ENCODE data around the gene GLT1D1.

Gene GLT1D1

GRCh38 chr12:128871516-128871892 lies 18.2 kb downstream of the GLT1D1 start:
- no peak overlapping the region for H3K27ac ChIP-seq
- no peak for TF ChIP-seq POLR2AphosphoS5 (IDR thresholded peaks at IDR 0.05; ENCODE audit: borderline replicate concordance, low read depth, low read length)
- TF ChIP-seq EZH2 (IDR thresholded peaks at IDR 0.05), result no peak
- no peak for TF ChIP-seq FOXP2 (optimal IDR thresholded peaks at IDR 0.05; ENCODE audit: control extremely low read depth, extremely low read length, insufficient read depth)
- no peak overlapping the region for H3K4me3 ChIP-seq
- H3K9me3 ChIP-seq (ENCODE audit: low read depth, low read length), result no peaks in the 10 kb centered on the region
- no peak for DNase-seq (ENCODE audit: low read depth, low spot score)
- no peak overlapping the region for H3K9ac ChIP-seq (ENCODE audit: insufficient read length)
- H3K36me3 ChIP-seq (ENCODE audit: insufficient read depth, low read length), result no peaks in the 10 kb centered on the region

GRCh38 chr12:128872303-128872702 lies 19.0 kb downstream of the GLT1D1 start:
- Histone ChIP-seq H3K36me3 (ENCODE audit: insufficient read depth, low read length) (no peaks in the 10 kb centered on the region), H3K9ac (ENCODE audit: insufficient read length) (no peak overlapping the region), H3K9me3 (ENCODE audit: low read depth, low read length) (no peaks in the 10 kb centered on the region), H3K4me3 (no peak overlapping the region), H3K27ac (no peak overlapping the region)
- no peak for DNase-seq (ENCODE audit: low read depth, low spot score)
- no peak for TF ChIP-seq POLR2AphosphoS5 (IDR thresholded peaks at IDR 0.05; ENCODE audit: borderline replicate concordance, low read depth, low read length)
- no peak for TF ChIP-seq FOXP2 (optimal IDR thresholded peaks at IDR 0.05; ENCODE audit: control extremely low read depth, extremely low read length, insufficient read depth)
- TF ChIP-seq EZH2 (IDR thresholded peaks at IDR 0.05), result no peak

- no peak for DNase-seq (ENCODE audit: low read depth, low spot score)
- Histone ChIP-seq H3K9me3 (ENCODE audit: low read depth, low read length) (no peaks in the 10 kb centered on the region), H3K36me3 (ENCODE audit: insufficient read depth, low read length) (no peaks in the 10 kb centered on the region), H3K4me3 (no peak overlapping the region), H3K9ac (ENCODE audit: insufficient read length) (no peak overlapping the region), H3K27ac (no peak overlapping the region)
- TF ChIP-seq POLR2AphosphoS5 (IDR thresholded peaks at IDR 0.05; ENCODE audit: borderline replicate concordance, low read depth, low read length) (no peak), EZH2 (IDR thresholded peaks at IDR 0.05) (no peak), FOXP2 (optimal IDR thresholded peaks at IDR 0.05; ENCODE audit: control extremely low read depth, extremely low read length, insufficient read depth) (no peak)
Measured at GRCh38 chr12:128876559-128876958, 23.3 kb downstream of the GLT1D1 start.

GRCh38 chr12:128879898-128880764 lies 26.9 kb downstream of the GLT1D1 start:
- DNase-seq (ENCODE audit: low read depth, low spot score), result no peak
- Histone ChIP-seq H3K9ac (ENCODE audit: insufficient read length) (no peak overlapping the region), H3K27ac (no peak overlapping the region), H3K36me3 (ENCODE audit: insufficient read depth, low read length) (no peaks in the 10 kb centered on the region), H3K4me3 (no peak overlapping the region), H3K9me3 (ENCODE audit: low read depth, low read length) (no peaks in the 10 kb centered on the region)
- TF ChIP-seq FOXP2 (optimal IDR thresholded peaks at IDR 0.05; ENCODE audit: control extremely low read depth, extremely low read length, insufficient read depth) (no peak), POLR2AphosphoS5 (IDR thresholded peaks at IDR 0.05; ENCODE audit: borderline replicate concordance, low read depth, low read length) (no peak), EZH2 (IDR thresholded peaks at IDR 0.05) (no peak)

- no peak overlapping the region for H3K27ac ChIP-seq
- H3K36me3 ChIP-seq (ENCODE audit: insufficient read depth, low read length), result no peaks in the 10 kb centered on the region
- no peaks in the 10 kb centered on the region for H3K9me3 ChIP-seq (ENCODE audit: low read depth, low read length)
- TF ChIP-seq FOXP2 (optimal IDR thresholded peaks at IDR 0.05; ENCODE audit: control extremely low read depth, extremely low read length, insufficient read depth) (no peak), POLR2AphosphoS5 (IDR thresholded peaks at IDR 0.05; ENCODE audit: borderline replicate concordance, low read depth, low read length) (no peak), EZH2 (IDR thresholded peaks at IDR 0.05) (no peak)
- H3K4me3 ChIP-seq, result no peak overlapping the region
- no peak overlapping the region for H3K9ac ChIP-seq (ENCODE audit: insufficient read length)
- DNase-seq (ENCODE audit: low read depth, low spot score), result no peak
Measured at GRCh38 chr12:128891856-128892255, 38.6 kb downstream of the GLT1D1 start.

GRCh38 chr12:128903236-128903635 lies 50.0 kb downstream of the GLT1D1 start:
- DNase-seq (ENCODE audit: low read depth, low spot score), result no peak
- TF ChIP-seq FOXP2 (optimal IDR thresholded peaks at IDR 0.05; ENCODE audit: control extremely low read depth, extremely low read length, insufficient read depth) (no peak), EZH2 (IDR thresholded peaks at IDR 0.05) (no peak), POLR2AphosphoS5 (IDR thresholded peaks at IDR 0.05; ENCODE audit: borderline replicate concordance, low read depth, low read length) (no peak)
- H3K36me3 ChIP-seq (ENCODE audit: insufficient read depth, low read length), result no peaks in the 10 kb centered on the region
- H3K27ac ChIP-seq, result no peak overlapping the region
- H3K9me3 ChIP-seq (ENCODE audit: low read depth, low read length), result no peaks in the 10 kb centered on the region
- no peak overlapping the region for H3K9ac ChIP-seq (ENCODE audit: insufficient read length)
- H3K4me3 ChIP-seq, result no peak overlapping the region

- TF ChIP-seq POLR2AphosphoS5 (IDR thresholded peaks at IDR 0.05; ENCODE audit: borderline replicate concordance, low read depth, low read length) (no peak), EZH2 (IDR thresholded peaks at IDR 0.05) (no peak), FOXP2 (optimal IDR thresholded peaks at IDR 0.05; ENCODE audit: control extremely low read depth, extremely low read length, insufficient read depth) (no peak)
- Histone ChIP-seq H3K27ac (no peak overlapping the region), H3K36me3 (ENCODE audit: insufficient read depth, low read length) (no peaks in the 10 kb centered on the region), H3K4me3 (no peak overlapping the region), H3K9me3 (ENCODE audit: low read depth, low read length) (no peaks in the 10 kb centered on the region), H3K9ac (ENCODE audit: insufficient read length) (no peak overlapping the region)
- DNase-seq (ENCODE audit: low read depth, low spot score), result no peak
Measured at GRCh38 chr12:128905003-128905544, 51.8 kb downstream of the GLT1D1 start.

- Histone ChIP-seq H3K9ac (ENCODE audit: insufficient read length) (no peak overlapping the region), H3K9me3 (ENCODE audit: low read depth, low read length) (no peaks in the 10 kb centered on the region), H3K4me3 (no peak overlapping the region), H3K36me3 (ENCODE audit: insufficient read depth, low read length) (no peaks in the 10 kb centered on the region), H3K27ac (no peak overlapping the region)
- DNase-seq (ENCODE audit: low read depth, low spot score), result no peak
- TF ChIP-seq EZH2 (IDR thresholded peaks at IDR 0.05), result no peak
- no peak for TF ChIP-seq FOXP2 (optimal IDR thresholded peaks at IDR 0.05; ENCODE audit: control extremely low read depth, extremely low read length, insufficient read depth)
- no peak for TF ChIP-seq POLR2AphosphoS5 (IDR thresholded peaks at IDR 0.05; ENCODE audit: borderline replicate concordance, low read depth, low read length)
Measured at GRCh38 chr12:128906485-128907137, 53.3 kb downstream of the GLT1D1 start.

Measured in SK-N-MC (cell line).